ENCODE data around the gene CBX7.

DNA sequence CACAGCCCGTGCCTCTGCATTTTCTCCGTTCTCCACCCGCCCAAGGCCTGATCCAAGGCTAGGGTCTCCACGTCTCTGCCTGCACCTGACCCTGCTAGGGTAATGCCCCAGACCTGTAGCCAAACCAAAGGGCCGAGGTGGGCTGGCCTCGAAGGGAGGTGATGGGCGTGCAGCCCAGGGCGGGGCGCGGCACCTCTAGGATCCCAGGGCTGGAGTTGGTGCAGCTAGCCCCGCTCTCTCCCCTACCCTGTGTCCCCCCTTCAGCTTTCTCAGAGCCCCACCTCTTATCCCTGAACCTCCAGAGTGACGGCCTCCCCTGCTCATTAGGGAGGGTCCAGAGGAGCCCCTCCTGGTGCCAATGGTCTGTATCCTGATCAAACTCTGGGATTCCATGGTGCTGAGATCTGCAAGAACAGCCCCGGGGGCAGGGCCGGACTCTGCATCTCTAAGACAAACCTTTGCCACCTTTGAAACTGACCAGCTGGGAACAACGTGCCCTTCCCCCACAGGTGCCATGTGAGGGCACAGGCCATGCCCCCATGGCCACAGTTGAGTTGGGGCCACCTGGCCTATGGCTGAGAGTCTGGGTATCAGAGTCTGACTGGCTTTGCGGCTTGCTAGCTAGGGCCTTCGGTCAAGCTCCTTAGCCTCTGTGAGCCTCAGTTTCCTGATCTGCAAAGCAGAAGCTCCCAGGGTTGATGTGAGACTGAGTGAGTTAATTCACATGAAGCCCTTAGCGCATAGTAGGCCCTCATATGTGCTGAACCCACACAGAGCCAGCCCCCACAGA is 23.1 kb upstream of the CBX7 start:
- TF ChIP-seq GATA2 (IDR thresholded peaks at IDR 0.05; ENCODE audit: low read depth, low read length): no peak
- TF ChIP-seq GATA3 (IDR thresholded peaks at IDR 0.05; ENCODE audit: low read depth, low read length): no peak

All from SH-SY5Y (cell line).